NCI-H526 (cell line): ENCODE results near the gene IFNA4.
A peak's percentile ranks its signal among the peaks of the same experiment; 100 is the strongest.
"Not testable (repeated sequence)": the region's sequence is repeated elsewhere in the genome, so short reads cannot be mapped to it uniquely, and the experiment has no call there.

Source experiments
- DNase-seq, 2 experiments: peaks; one replicate each; lab custom pipeline; 2025; lab: John Stamatoyannopoulos, UW

IFNA4 gene

DNA sequence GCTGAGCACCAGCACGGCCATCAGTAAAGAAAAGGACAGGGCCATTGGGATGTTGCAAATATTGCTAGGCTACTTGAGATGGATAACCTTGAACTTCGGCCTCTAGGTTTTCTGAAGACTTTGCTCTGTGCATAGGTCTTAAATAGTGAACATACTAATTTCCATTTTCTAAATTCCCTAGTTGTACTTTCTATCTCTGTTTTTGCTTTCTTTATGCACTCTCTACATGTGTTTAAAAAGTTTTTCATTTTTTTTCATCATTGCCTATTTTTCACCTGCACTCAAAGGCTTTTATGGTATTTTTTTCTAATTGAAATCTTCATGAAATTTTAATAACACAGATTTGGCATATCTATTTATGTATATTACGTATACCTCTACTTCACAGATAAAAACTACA lies at the start of gene IFNA4:
IFNA4 (minus strand) TSS at position 101 of the 400 bp plus-strand sequence; CDS start at position 45, 56 bp downstream.
- not testable (repeated sequence) for DNase-seq

DNA sequence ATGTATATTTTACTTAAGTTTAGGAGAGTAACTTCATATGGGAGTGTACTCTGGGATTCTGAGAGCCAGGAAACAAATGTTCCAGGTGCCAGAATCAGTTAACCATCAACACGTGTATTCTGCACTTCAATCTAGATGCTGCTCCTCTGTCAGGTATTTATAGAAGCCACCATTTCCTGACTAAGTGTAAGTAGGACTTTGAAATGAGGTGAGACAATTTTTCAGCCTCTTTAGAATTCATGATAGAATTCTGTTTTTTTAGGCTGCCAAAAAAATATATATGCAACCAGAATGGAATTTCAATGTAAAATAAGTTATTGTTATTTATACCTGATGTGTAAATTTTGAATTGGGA lies 49.0 kb upstream of the IFNA4 start:
- DNase-seq = not testable (repeated sequence)

DNA sequence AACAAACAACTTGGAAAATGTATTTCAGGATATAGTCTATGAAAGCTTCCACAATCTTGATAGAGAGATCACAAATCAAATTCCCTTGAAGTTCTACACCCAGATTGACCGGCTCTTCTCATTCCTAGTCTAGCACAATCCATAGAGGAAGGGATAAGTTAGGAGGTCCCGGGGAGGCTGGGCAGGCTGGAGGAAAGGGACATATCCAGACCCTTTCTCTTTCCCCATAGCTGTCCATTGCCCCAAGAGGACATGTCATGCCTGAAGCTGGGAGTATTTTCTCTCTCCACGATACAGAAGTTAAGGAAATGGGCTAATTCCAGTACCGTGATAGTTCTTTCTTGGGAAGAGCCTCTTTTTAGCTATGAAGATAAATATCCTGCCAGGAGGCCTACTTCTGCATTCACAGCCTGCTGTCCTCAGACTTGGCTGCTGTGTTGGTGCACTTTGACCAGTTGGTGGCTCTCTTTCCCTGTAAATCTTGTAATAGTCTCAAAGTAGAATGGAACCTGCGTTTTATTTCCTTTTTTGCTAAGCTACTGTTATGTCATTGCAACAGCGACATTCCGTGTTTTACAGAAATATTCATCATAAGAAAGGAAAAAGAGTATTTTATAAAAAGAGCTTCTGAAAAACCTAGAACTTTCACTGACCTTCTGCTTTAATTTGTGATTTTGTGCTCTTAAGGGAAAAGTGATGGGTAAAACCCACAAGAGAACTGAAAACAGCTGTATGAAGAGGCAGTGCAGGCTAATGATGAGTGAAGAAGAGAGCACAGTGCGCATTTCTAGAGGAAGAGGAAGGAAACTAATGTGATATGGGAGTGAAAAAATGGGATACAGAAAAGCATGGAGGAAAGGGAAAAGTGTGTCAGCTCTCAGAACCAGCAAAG lies 48.3 kb upstream of the IFNA4 start:
- peak; percentile 30 to 61 for DNase-seq

DNA sequence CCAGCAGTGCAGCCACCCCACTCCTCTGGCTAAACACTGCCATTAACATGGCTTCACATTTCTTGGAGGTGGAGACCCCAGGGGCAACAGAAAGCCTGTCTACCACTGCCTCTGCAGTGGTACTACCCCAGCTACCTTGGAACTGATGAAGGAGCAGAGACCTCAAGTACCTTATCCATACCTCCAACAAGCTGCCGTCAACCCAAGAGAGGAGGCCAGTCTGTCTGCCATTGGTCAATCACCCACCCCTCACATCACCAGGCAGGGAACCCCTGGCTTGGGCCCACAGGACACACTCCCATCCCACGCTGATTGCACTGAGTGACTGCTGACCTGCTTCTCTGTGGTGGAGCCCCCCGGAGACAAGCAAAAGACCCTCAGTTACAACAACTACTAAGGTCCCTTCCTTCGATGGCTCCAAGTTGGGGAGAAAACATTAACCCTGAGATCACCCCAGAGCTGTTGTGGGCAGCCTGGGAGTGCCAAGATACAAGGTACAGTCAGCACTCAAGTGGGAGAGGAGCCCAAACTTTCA lies 46.8 kb upstream of the IFNA4 start:
- no peak for DNase-seq

DNA sequence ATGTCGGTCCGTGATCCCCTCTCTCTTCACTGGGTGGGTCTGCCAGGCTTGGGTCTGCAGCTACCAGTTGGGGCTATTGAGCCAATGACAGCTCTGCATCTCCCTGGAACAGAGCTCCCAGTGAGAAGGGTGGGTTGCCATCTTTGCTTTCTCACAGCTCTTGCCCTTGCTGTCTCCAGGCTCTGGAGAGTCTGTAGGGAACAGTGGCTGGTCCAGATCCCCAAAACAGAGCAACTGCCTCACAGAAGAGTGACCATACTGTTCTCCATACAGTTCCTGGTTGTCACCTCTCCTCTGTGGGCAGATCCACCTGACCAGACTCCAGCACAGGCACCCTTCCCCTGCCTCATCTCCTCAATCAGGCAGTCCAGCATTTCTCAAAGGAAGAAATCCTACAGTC lies 45.9 kb upstream of the IFNA4 start:
- DNase-seq = no peak

DNA sequence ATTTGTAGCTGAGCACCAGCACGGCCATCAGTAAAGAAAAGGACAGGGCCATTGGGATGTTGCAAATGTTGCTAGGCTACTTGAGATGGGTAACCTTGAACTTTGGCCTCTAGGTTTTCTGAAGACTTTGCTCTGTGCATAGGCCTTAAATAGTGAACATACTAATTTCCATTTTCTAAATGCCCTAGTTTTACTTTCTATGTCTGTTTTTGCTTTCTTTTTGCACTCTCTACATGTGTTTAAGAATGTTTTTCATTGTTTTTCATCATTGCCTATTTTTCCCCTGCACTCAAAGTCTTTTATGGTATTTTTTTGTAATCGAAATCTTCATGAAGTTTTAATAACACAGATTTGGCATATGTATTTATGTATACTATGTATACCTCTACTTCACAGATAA lies 40.7 kb upstream of the IFNA4 start, which contains the start of gene IFNA17:
IFNA17 (minus strand) TSS at position 101 of the 400 bp plus-strand sequence; CDS start at position 52, 49 bp downstream.
- no peak for DNase-seq

DNA sequence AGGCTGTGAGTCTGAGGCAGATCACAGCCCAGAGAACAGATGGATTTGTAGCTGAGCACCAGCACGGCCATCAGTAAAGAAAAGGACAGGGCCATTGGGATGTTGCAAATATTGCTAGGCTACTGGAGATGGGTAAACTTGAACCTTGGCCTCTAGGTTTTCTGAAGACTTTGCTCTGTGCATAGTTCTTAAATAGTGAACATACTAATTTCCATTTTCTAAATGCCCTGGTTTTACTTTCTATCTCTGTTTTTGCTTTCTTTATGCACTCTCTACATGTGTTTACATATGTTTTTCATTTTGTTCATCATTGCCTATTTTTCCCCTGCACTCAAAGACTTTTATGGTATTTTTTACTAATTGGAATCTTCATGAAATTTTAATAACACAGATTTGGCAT lies 29.8 kb upstream of the IFNA4 start, which contains the start of gene IFNA16:
IFNA16 (minus strand) TSS at position 101 of the 400 bp plus-strand sequence; CDS start at position 95, 6 bp downstream.
- not testable (repeated sequence) for DNase-seq

DNA sequence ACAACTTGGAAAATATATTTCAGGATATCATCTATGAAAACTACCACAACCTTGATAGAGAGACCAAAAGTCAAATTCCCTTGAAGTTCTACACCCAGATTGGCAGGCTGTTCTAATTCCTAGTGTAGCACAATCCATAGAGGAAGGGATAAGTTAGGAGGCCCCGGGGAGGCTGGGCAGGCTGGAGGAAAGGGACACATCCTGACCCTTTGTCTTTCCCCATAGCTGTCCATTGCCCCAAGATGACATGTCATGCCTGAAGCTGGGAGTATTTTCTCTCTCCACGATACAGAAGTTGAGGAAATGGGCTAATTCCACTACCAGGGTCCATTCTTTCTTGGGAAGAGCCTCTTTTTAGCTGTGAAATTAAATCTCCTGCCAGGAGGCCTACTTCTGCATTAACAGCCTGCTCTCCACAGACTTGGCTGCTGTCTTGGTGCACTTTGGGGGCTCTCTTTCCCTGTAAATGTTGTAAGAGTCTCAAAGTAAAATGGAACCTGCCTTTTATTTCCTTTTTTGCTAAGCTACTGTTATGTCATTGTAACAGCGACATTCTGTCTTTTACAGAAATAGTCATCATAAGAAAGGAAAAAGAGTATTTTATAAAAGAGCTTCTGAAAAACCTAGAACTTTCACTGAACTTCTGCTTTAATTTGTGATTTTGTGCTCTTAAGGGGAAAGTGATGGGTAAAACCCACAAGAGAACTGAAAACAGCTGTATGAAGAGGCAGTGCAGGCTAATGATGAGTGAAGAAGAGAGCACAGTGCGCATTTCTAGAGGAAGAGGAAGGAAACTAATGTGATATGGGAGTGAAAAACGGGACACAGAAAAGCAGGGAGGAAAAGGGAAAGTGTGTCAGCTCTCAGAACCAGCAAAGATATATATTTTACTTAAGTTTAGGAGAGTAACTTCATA lies 26.3 kb upstream of the IFNA4 start:
- peak in 1 of 2 experiments; percentile 26 for DNase-seq

DNA sequence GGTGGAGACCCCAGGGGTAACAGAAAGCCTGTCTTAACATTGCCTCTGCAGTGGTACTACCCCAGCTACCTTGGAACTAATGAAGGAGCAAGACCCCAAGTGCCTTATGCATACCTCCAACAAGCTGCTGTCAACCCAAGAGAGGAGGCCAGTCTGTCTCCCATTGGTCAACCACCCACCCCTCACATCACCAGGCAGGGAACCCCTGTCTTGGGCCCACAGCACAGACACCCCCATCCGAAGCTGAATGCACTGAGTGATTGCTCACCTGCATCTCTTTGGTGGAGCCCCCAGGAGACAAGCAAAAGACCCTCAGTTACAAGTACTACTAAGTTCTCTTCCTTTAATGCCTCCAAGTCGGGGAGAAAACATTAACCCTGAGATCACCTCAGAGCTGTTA lies 24.8 kb upstream of the IFNA4 start:
- not testable (repeated sequence) for DNase-seq

DNA sequence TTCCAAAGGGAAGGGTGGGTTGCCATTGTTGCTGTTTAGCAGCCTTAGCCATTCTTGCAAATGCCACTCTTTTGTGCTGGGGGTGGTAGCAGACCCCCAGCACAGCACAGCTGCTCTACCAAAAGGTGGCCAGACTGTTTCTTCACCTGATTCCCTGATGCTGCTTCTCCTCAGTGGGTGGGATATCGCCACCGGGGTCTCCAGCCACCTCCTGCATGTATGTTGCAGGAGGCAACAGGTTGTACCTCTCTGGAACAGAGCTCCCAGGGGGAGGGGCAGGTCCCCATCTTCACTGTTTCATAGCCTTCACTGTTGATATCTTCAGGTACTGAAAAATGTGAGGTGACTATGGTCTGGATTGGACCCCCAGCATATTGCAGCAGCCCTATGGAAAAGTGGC lies 23.4 kb upstream of the IFNA4 start:
- not testable (repeated sequence) for DNase-seq

DNA sequence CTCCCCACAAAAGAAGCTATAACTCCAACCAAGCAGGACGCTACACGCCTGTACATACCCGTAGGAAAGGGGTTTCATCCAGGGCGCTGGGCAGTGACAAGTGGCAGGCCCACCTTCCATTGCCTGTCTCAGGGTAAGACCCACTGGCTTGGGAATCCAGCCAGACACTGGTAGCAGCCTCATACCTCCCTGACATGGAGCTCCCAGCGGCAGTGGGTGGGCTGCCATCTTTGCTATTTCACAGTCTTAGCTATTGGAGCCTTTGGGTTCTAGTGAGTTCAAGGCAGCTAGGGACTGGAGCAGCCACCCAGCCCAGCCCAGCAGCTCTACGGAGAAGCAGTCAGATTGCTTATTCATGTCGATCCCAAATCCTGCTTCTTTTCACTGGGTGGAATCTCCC lies 22.9 kb upstream of the IFNA4 start:
- DNase-seq = no peak

DNA sequence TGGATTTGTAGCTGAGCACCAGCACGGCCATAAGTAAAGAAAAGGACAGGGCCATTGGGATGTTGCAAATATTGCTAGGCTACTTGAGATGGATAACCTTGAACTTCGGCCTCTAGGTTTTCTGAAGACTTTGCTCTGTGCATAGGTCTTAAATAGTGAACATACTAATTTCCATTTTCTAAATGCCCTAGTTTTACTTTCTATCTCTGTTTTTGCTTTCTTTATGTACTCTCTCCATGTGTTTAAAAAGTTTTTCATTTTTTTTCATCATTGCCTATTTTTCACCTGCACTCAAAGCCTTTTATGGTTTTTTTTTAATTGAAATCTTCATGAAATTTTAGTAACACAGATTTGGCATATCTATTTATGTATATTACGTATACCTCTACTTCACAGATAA lies 19.7 kb upstream of the IFNA4 start, which contains the start of gene IFNA10:
IFNA10 (minus strand) TSS at position 101 of the 400 bp plus-strand sequence; CDS start at position 55, 46 bp downstream.
- not testable (repeated sequence) for DNase-seq

DNA sequence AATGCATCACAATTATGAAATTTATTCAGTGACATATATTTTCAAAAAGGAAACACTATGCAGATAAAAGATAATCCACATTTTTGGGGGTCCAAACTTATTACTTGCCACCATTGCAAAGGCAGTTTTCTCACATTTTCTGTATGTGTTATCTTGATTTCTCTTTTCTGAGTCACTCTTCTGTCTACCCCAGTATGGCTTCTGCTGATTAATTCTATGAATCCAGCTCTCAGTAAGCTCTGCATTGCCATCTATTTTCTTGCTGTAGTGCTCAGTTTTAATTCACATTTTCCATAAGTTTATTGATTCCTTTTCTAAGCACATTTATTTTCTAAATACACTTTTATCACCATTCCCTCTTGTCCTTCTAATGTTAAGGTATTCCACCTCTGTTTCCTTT lies 17.8 kb upstream of the IFNA4 start:
- DNase-seq = no peak

DNA sequence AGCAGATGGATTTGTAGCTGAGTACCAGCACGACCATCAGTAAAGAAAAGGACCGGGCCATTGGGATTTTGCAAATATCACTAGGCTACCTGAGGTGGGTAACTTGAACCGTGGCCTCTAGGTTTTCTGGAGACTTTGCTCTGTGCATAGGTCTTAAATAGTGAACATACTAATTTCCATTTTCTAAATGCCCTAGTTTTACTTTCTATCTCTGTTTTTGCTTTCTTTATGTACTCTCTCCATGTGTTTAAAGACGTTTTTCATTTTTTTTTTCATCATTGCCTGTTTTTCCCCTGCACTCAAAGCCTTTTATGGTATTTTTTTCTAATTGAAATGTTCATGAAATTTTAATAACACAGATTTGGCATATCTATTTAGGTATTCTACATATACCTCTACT lies 14.7 kb upstream of the IFNA4 start, which contains the start of gene IFNA7:
IFNA7 (minus strand) TSS at position 101 of the 400 bp plus-strand sequence; CDS start at position 61, 40 bp downstream.
- DNase-seq = not testable (repeated sequence)

DNA sequence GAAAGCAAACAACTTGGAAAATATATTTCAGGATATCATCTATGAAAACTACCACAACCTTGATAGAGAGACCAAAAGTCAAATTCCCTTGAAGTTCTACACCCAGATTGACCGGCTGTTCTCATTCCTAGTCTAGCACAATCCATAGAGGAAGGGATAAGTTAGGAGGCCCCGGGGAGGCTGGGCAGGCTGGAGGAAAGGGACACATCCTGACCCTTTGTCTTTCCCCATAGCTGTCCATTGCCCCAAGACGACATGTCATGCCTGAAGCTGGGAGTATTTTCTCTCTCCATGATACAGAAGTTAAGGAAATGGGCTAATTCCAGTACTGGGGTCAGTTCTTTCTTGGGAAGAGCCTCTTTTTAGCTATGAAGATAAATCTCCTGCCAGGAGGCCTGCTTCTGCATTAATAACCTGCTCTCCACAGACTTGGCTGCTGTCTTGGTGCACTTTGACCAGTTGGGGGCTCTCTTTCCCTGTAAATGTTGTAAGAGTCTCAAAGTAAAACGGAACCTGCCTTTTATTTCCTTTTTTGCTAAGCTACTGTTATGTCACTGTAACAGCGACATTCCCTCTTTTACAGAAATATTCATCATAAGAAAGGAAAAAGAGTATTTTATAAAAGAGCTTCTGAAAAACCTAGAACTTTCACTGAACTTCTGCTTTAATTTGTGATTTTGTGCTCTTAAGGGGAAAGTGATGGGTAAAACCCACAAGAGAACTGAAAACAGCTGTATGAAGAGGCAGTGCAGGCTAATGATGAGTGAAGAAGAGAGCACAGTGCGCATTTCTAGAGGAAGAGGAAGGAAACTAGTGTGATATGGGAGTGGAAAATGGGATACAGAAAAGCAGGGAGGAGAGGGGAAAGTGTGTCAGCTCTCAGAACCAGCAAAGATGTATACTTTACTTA lies 7.7 kb upstream of the IFNA4 start:
- peak in 1 of 2 experiments; percentile 29 for DNase-seq

DNA sequence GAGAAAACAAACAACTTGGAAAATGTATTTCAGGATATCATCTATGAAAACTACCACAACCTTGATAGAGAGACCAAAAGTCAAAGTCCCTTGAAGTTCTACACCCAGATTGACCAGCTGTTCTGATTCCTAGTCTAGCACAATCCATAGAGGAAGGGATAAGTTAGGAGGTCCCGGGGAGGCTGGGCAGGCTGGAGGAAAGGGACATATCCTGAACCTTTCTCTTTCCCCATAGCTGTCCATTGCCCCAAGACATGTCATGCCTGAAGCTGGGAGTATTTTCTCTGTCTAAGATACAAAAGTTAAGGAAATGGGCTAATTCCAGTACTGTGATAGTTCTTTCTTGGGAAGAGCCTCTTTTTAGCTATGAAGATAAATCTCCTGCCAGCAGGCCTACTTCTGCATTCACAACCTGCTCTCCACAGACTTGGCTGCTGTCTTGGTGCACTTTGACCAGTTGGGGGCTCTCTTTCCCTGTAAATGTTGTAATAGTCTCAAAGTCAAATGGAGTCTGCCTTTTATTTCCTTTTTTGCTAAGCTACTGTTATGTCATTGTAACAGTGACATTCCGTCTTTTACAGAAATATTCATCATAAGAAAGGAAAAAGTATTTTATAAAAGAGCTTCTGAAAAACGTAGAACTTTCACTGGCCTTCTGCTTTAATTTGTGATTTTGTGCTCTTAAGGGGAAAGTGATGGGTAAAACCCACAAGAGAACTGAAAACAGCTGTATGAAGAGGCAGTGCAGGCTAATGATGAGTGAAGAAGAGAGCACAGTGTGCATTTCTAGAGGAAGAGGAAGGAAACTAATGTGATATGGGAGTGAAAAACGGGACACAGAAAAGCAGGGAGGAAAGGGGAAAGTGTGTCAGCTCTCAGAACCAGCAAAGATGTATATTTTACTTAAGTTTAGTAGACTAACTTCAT lies 4.3 kb downstream of the IFNA4 start:
- peak in 1 of 2 experiments; percentile 38 for DNase-seq

DNA sequence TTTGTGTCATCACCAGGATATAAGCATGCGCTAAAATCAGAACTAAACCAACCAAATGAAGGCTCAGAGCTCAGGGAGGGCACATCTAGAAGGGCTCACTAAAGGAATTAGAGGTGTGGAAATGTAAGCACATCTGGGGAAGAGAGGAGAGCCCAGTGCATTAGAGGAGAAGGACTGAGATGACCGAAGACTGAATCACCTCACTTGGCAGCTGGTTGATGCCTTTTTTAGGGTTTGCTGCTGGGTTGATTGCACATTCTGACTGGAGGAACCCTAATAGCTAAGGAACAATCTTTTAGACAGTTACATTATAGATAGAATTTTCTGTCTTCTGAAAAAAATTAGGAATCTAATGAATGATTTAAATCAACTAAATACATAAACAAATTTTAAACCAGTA lies 12.7 kb downstream of the IFNA4 start:
- DNase-seq = no peak

DNA sequence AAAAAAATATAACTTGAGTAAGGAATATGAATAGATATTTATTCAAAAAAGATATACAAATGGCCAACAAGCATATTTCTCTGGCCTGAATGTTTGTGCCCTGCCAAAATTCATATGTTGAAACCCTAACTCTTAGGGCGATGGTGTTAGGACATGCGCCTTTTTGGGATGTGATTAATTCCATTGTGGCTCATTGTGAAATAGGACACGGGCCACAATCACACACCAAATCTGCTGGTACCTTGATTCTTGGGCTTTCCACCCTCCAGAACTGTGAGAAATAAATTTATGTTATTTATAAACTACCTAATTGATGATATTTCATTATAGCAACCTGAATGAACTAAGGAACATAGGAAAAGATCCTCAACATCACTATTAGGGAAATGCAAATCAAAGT lies 15.2 kb downstream of the IFNA4 start:
- DNase-seq = no peak

DNA sequence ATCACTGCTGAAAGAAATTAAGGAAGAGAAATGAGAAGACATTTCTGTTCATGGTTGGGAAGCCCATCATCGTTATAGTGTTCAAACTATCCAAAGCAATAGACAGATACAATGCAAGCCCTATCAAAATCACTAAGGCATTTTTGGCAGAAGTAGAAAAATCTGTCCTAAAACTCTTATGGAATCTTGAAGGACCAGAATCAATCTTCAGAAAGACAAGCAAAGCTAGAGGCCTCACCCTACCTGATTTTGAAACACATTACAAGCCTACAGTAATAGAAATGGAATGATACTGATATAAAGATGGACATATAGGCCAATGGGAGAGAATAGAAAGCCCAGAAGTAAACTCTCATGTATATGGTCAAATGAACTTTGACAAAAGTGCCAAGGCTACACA lies 16.0 kb downstream of the IFNA4 start:
- no peak for DNase-seq

DNA sequence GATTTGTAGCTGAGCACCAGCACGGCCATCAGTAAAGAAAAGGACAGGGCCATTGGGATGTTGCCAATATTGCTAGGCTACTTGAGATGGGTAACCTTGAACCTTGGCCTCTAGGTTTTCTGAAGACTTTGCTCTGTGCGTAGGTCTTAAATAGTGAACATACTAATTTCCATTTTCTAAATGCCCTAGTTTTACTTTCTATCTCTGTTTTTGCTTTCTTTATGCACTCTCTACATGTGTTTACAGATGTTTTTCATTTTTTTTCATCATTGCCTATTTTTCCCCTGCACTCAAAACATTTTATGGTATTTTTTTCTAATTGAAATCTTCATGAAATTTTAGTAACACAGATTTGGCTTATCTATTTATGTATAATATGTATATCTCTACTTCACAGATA lies 20.8 kb downstream of the IFNA4 start, which contains the start of gene IFNA21:
IFNA21 (minus strand) TSS at position 101 of the 400 bp plus-strand sequence; CDS start at position 53, 48 bp downstream.
- not testable (repeated sequence) for DNase-seq
